ENCODE data around the gene SYT6. TPM values are rescaled to one million over a fixed set of nuclear protein-coding genes. Genes with fewer than 3 reads are reported as not detected.

SYT6 gene
- total RNA-seq, 1 experiment from 2014 or later = not detected

GRCh38 chr1:114043548-114043947 is 110.1 kb downstream of the SYT6 start:
- in situ Hi-C loops (cut with HindIII; ENCODE audit: low sequenced_read_pairs) = no loop called here
- no peak for DNase-seq (ENCODE audit: low spot score)

GRCh38 chr1:114043054-114043453 is 110.6 kb downstream of the SYT6 start:
- in situ Hi-C loops (cut with HindIII; ENCODE audit: low sequenced_read_pairs) = no loop called here

GRCh38 chr1:114040273-114041015 is 113.2 kb downstream of the SYT6 start:
- no peak for DNase-seq (ENCODE audit: low spot score)
- in situ Hi-C loops (cut with HindIII; ENCODE audit: low sequenced_read_pairs) = no loop called here

More at GRCh38 chr1:114043054-114043453, 110.6 kb downstream of the SYT6 start:
- DNase-seq (ENCODE audit: low spot score) = no peak

Other genes with a start within 250 kb of the SYT6 start
- 4.1 and 5.6 TPM in 2 replicates for gene AP4B1, start 249.1 kb downstream of the SYT6 start, total RNA-seq (2014; rRNA removed; shearing (Covaris generic))
- gene DCLRE1B, start 248.5 kb downstream of the SYT6 start, total RNA-seq (2014; rRNA removed; shearing (Covaris generic)) = 12.3 and 13.1 TPM in 2 replicates
- 11.3 and 13.1 TPM in 2 replicates for gene HIPK1, start 224.5 kb downstream of the SYT6 start, total RNA-seq (2014; rRNA removed; shearing (Covaris generic))
- gene OLFML3, start 174.4 kb downstream of the SYT6 start, total RNA-seq (2014; rRNA removed; shearing (Covaris generic)) = 0.31 and 0.49 TPM in 2 replicates